SK-N-SH treated with all-trans-retinoic acid at 6 μM for 48 hours (cell line): ENCODE results near the gene SCNN1B.

ENCODE experiments used
- ATAC-seq: fragments of 200-7000 bp; cut with Tn5 transposase; 3 replicates; pipeline ENCODE4 v1.9.1; 2020; ENCODE audit warnings: mild to moderate bottlenecking, moderate library complexity
- ARNTL ChIP-seq: fragments of 450-650 bp; formaldehyde crosslinking; IDR thresholded peaks from 2 replicates; pipeline ENCODE4 v1.5.0; 2020; ENCODE audit warnings: low read depth, mild to moderate bottlenecking, moderate library complexity, borderline replicate concordance
- BACH2 ChIP-seq: fragments of 250-450 bp; sonication (Bioruptor Pico); IDR thresholded peaks from 2 replicates; pipeline ENCODE4 v1.9.0; 2021; ENCODE audit warnings: mild to moderate bottlenecking, borderline replicate concordance
- CREB5 ChIP-seq: fragments of 250-450 bp; sonication (Bioruptor Pico); IDR thresholded peaks from 2 replicates; pipeline ENCODE4 v1.5.1; 2020; ENCODE audit warnings: low read depth, mild to moderate bottlenecking, moderate library complexity
- CSDC2 ChIP-seq: fragments of 250-450 bp; sonication (Bioruptor Pico); IDR thresholded peaks from 2 replicates; pipeline ENCODE4 v1.5.0; 2020; ENCODE audit warnings: mild to moderate bottlenecking, moderate library complexity
- CSRNP3 ChIP-seq: fragments of 250-450 bp; sonication (Bioruptor Pico); IDR thresholded peaks from 2 replicates; pipeline ENCODE4 v1.5.1; 2021; ENCODE audit warnings: mild to moderate bottlenecking, moderate library complexity
- ESRRG ChIP-seq: fragments of 250-450 bp; sonication (Bioruptor Pico); IDR thresholded peaks from 2 replicates; pipeline ENCODE4 v1.6.1; 2021; ENCODE audit warnings: mild to moderate bottlenecking
- GLIS3 ChIP-seq: fragments of 250-450 bp; sonication (Bioruptor Pico); IDR thresholded peaks from 2 replicates; pipeline ENCODE4 v1.5.0; 2020; ENCODE audit warnings: mild to moderate bottlenecking, moderate library complexity
- ISL1 ChIP-seq: fragments of 250-450 bp; sonication (Bioruptor Pico); IDR thresholded peaks from 2 replicates; pipeline ENCODE4 v2.1.2; 2022; ENCODE audit warnings: mild to moderate bottlenecking, moderate library complexity
- OSR1 ChIP-seq: fragments of 250-450 bp; sonication (Bioruptor Pico); IDR thresholded peaks from 2 replicates; pipeline ENCODE4 v1.8.0; 2022; ENCODE audit warnings: moderate library complexity, mild to moderate bottlenecking, inconsistent platforms
- PATZ1 ChIP-seq: fragments of 250-450 bp; sonication (Bioruptor Pico); IDR thresholded peaks from 2 replicates; pipeline ENCODE4 v1.8.0; 2020; ENCODE audit warnings: mild to moderate bottlenecking, moderate library complexity, borderline replicate concordance
- POU6F1 ChIP-seq: fragments of 250-450 bp; sonication (Bioruptor Pico); IDR thresholded peaks from 2 replicates; pipeline ENCODE4 v1.8.0; 2021; ENCODE audit warnings: low read depth, mild to moderate bottlenecking, moderate library complexity, borderline replicate concordance
- PPARA ChIP-seq: fragments of 250-450 bp; sonication (Bioruptor Pico); IDR thresholded peaks from 2 replicates; pipeline ENCODE4 v1.5.0; 2020; ENCODE audit warnings: mild to moderate bottlenecking, borderline replicate concordance
- RARB ChIP-seq: fragments of 250-450 bp; sonication (Bioruptor Pico); IDR thresholded peaks from 2 replicates; pipeline ENCODE4 v1.8.0; 2021; ENCODE audit warnings: mild to moderate bottlenecking, moderate library complexity
- SNAI2 ChIP-seq: fragments of 250-450 bp; sonication (Bioruptor Pico); IDR thresholded peaks from 2 replicates; pipeline ENCODE4 v1.5.0; 2020; ENCODE audit warnings: mild to moderate bottlenecking, moderate library complexity
- TCF4 ChIP-seq: fragments of 250-450 bp; sonication (Bioruptor Pico); IDR thresholded peaks from 2 replicates; pipeline ENCODE4 v1.8.0; 2021; ENCODE audit warnings: mild to moderate bottlenecking, moderate library complexity, borderline replicate concordance
- TOX ChIP-seq: fragments of 250-450 bp; sonication (Bioruptor Pico); IDR thresholded peaks from 2 replicates; pipeline ENCODE4 v1.8.0; 2021; ENCODE audit warnings: mild to moderate bottlenecking, moderate library complexity, borderline replicate concordance
- TSHZ2 ChIP-seq: fragments of 250-450 bp; sonication (Bioruptor Pico); IDR thresholded peaks from 2 replicates; pipeline ENCODE4 v1.5.0; 2020; ENCODE audit warnings: mild to moderate bottlenecking, moderate library complexity
- ZC3H10 ChIP-seq: fragments of 250-450 bp; sonication (Bioruptor Pico); IDR thresholded peaks from 2 replicates; pipeline ENCODE4 v1.5.1; 2021; ENCODE audit warnings: mild to moderate bottlenecking, moderate library complexity
- ZFP3 ChIP-seq: fragments of 250-450 bp; sonication (Bioruptor Pico); IDR thresholded peaks from 2 replicates; pipeline ENCODE4 v1.5.0; 2020; ENCODE audit warnings: mild to moderate bottlenecking, moderate library complexity
- ZFP30 ChIP-seq: fragments of 450-650 bp; formaldehyde crosslinking; IDR thresholded peaks from 2 replicates; pipeline ENCODE4 v1.5.0; 2022; ENCODE audit warnings: mild to moderate bottlenecking, moderate library complexity
- ZNF565 ChIP-seq: fragments of 450-650 bp; formaldehyde crosslinking; conservative IDR thresholded peaks from 2 replicates; pipeline ENCODE4 v1.5.0; 2020; ENCODE audit warnings: low read depth, mild to moderate bottlenecking, moderate library complexity
- ZNF70 ChIP-seq: fragments of 450-650 bp; formaldehyde crosslinking; IDR thresholded peaks from 2 replicates; pipeline ENCODE4 v1.5.0; 2020; ENCODE audit warnings: mild to moderate bottlenecking, moderate library complexity
- ZNF8 ChIP-seq: fragments of 450-650 bp; formaldehyde crosslinking; IDR thresholded peaks from 2 replicates; pipeline ENCODE4 v1.5.0; 2020; ENCODE audit warnings: mild to moderate bottlenecking, moderate library complexity

SCNN1B gene

GRCh38 chr16:23303685-23304084, 1.6 kb downstream of the SCNN1B start:
- TF ChIP-seq POU6F1 (no peak), TOX (CRISPR knock-in tag) (no peak), ZNF565 (no peak), ZC3H10 (CRISPR knock-in tag) (no peak), ARNTL (CRISPR knock-in tag) (no peak), OSR1 (CRISPR knock-in tag) (no peak), SNAI2 (no peak), TSHZ2 (CRISPR knock-in tag) (no peak), GLIS3 (CRISPR knock-in tag) (no peak), TCF4 (CRISPR knock-in tag) (no peak), ESRRG (no peak), CSRNP3 (CRISPR knock-in tag) (no peak), BACH2 (no peak), CREB5 (CRISPR knock-in tag) (no peak), RARB (CRISPR knock-in tag) (no peak), PATZ1 (no peak), ZNF70 (CRISPR knock-in tag) (no peak), PPARA (CRISPR knock-in tag) (no peak), ISL1 (CRISPR knock-in tag) (no peak), ZNF8 (CRISPR knock-in tag) (no peak)
- no peak for ATAC-seq

- TF ChIP-seq TCF4 (CRISPR knock-in tag) (no peak), OSR1 (CRISPR knock-in tag) (no peak), ZC3H10 (CRISPR knock-in tag) (no peak), TOX (CRISPR knock-in tag) (no peak), CSDC2 (CRISPR knock-in tag) (no peak), ZNF8 (CRISPR knock-in tag) (no peak), ZNF70 (CRISPR knock-in tag) (no peak), TSHZ2 (CRISPR knock-in tag) (no peak), ZFP30 (CRISPR knock-in tag) (no peak), ZFP3 (CRISPR knock-in tag) (no peak), GLIS3 (CRISPR knock-in tag) (no peak), ISL1 (CRISPR knock-in tag) (no peak), PPARA (CRISPR knock-in tag) (no peak), ARNTL (CRISPR knock-in tag) (no peak), CREB5 (CRISPR knock-in tag) (no peak), RARB (CRISPR knock-in tag) (no peak), PATZ1 (no peak), ESRRG (no peak), SNAI2 (no peak), ZNF565 (no peak)
- ATAC-seq, result no peak
These were observed 2.5 kb downstream of the SCNN1B start for GRCh38 chr16:23304620-23305019.
